HG03095 (cell line): ENCODE measurements around the gene RAB44.
A peak's percentile ranks its signal among the peaks of the same experiment; 100 is the strongest.

Experiments used
- ATAC-seq: cut with Tn5 transposase; IDR thresholded peaks from one replicate; pipeline ENCODE4 v1.9.1; 2021; ENCODE audit warnings: moderate library complexity; ENCODE audit not compliant: unreplicated experiment

RAB44 gene

GRCh38 chr6:36669002-36669401 lies 28.6 kb upstream of the RAB44 start:
- ATAC-seq: no peak

DNA sequence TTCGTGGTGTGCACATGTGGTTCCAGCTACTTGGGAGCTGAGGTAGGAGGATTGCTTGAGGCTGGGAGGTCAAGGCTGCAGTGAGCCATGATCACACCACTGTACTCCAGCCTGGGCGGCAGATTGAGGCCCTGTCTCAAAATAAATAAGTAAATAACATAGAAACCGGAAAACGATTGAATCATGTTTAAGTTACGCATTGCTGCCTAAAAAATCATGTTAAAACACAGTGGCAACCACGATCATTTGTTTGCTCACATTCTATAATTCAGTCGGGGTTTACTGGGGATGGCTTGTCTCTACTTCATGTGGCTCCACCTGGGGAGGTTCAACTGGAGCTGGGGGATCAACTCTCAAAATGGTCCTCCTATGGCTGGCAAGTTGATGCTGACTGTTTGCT lies 27.4 kb upstream of the RAB44 start:
- no peak for ATAC-seq

DNA sequence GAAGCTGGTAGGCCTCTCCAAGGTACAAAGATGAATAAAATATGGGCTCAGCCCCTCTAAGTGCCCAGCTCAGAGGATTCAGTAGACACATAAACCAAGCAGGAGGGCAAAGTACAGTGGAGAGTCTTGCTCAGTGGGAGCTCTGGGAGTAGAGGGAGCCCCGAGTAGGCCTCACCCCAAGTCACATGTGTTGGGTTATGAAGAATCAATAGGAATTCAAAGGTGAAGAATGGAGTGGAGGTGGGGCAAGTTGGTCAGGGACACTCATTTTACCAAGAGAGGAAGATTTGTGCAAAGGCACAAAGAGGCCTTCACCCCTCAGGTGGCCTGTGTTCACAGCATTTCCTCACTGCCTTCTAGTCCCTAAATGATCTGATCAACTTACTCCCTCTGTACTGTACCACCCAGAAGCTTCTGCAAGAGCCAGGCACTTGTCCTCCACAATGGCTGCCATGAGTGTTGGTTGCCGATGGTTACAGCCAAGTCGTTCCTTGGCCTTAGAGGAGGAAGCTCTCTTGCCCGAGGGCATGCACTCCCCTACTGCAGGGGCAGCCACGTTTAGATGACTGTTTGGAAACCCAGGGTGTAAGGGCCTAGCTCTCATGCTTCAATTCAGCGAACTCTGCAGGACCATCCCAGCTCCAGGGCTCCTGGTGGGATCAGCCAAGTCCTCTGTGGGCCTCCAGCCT lies 25.8 kb upstream of the RAB44 start:
- ATAC-seq: no peak

GRCh38 chr6:36673882-36674281 lies 23.7 kb upstream of the RAB44 start:
- ATAC-seq: no peak

GRCh38 chr6:36674942-36675341 lies 22.7 kb upstream of the RAB44 start:
- ATAC-seq: no peak

- ATAC-seq: no peak
Measured at GRCh38 chr6:36676141-36677058, 21.2 kb upstream of the RAB44 start.

GRCh38 chr6:36677059-36677749 lies 20.4 kb upstream of the RAB44 start:
- ATAC-seq: no peak

- ATAC-seq: no peak
Measured at GRCh38 chr6:36677753-36678487, 19.7 kb upstream of the RAB44 start.

DNA sequence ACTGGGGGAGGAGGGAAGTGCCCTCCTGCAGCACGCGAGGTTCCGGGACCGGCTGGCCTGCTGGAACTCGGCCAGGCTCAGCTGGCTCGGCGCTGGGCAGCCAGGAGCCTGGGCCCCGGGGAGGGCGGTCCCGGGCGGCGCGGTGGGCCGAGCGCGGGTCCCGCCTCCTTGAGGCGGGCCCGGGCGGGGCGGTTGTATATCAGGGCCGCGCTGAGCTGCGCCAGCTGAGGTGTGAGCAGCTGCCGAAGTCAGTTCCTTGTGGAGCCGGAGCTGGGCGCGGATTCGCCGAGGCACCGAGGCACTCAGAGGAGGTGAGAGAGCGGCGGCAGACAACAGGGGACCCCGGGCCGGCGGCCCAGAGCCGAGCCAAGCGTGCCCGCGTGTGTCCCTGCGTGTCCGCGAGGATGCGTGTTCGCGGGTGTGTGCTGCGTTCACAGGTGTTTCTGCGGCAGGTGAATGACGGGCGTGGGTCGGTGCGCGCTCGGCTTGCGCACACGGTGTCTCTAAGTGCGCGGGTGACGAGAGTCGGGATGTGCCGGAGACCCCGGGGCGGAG lies 19.1 kb upstream of the RAB44 start, which contains the start of gene CDKN1A:
CDKN1A (plus strand) TSS at position 227 of the 555 bp plus-strand sequence. CDS start 5,388 bp downstream, outside the sequence.
- ATAC-seq: peak; percentile 52

GRCh38 chr6:36679043-36679833 lies 18.4 kb upstream of the RAB44 start:
- peak; percentile 0 for ATAC-seq

DNA sequence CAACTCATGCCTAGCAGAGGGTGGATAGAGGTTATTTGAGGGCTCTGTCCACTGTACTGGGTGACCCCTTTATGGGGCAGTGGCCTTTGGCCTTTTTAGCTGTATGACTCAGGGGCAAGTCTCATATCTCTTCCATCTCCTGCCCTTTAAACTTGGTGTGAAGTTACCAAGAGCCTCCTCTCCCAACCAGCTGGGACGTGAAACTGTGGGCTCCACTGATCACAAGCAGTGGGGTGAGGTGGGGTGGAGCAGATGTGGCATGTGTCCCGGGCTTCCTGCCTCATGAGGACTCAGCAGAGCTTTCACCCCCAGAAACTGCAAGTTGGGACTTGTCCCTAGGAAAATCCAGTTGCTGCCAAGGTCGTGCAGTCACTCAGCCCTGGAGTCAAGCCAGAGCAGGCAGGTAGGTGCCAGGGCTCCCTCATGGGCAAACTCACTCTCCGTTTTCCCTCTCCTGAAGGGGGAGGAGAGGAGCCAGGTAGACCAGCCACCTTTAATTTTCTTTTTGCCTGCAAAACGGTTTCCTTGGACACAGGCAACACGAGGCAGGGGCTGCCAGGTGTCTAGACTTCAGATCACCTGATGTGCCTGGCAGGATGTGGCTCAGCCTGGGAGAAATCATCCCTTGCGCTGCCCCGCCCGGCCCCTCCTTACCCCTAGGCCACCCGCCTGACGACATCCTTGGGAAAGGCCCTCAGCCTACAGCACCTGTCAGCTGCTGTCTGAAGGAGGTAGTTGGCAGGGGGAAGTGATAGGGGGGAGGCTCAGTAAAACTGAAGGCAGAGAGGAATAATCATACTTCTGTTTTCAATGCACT lies 15.1 kb upstream of the RAB44 start:
- ATAC-seq: no peak

- ATAC-seq: no peak
Measured at GRCh38 chr6:36683145-36683655, 14.4 kb upstream of the RAB44 start.

GRCh38 chr6:36683656-36684446 lies 13.8 kb upstream of the RAB44 start:
- no peak for ATAC-seq

- ATAC-seq: no peak
Measured at GRCh38 chr6:36684447-36684812, 13.2 kb upstream of the RAB44 start.

DNA sequence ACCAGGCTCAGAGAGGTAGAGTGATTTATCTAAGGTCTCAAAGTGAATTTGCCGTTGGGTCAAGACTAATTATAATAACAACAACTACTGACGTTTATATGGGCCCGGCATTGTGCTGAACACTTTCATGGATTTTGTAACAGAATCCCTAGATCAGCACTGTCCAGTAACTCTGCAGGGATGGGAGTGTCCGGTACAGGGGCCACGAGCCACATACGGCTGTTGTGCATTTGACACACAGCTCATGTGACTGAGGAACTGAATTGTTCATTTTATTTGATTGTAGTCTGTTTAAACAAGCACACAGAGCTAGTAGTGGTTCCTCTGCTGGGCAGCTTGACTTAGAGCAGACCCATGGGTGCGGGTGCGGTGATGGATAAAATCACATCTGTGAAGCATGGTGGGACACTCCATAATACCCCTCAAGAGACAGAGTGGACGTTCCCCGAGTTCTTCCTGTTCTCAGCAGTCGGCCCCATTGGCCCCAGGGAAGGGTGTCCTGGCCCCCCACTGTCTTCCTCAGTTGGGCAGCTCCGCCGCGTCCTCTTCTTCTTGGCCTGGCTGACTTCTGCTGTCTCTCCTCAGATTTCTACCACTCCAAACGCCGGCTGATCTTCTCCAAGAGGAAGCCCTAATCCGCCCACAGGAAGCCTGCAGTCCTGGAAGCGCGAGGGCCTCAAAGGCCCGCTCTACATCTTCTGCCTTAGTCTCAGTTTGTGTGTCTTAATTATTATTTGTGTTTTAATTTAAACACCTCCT lies 12.3 kb upstream of the RAB44 start:
- ATAC-seq: no peak

- ATAC-seq: no peak
Measured at GRCh38 chr6:36685926-36686667, 11.5 kb upstream of the RAB44 start.
